GM18907 (cell line): ENCODE data around the gene WBP2.
"Not testable (repeated sequence)": the region's sequence is repeated elsewhere in the genome, so short reads cannot be mapped to it uniquely, and the experiment has no call there.

Experiments used
- ATAC-seq: cut with Tn5 transposase; IDR thresholded peaks from one replicate; pipeline ENCODE4 v1.9.1; 2021; ENCODE audit warnings: mild to moderate bottlenecking, moderate library complexity; ENCODE audit not compliant: unreplicated experiment

Gene WBP2

DNA sequence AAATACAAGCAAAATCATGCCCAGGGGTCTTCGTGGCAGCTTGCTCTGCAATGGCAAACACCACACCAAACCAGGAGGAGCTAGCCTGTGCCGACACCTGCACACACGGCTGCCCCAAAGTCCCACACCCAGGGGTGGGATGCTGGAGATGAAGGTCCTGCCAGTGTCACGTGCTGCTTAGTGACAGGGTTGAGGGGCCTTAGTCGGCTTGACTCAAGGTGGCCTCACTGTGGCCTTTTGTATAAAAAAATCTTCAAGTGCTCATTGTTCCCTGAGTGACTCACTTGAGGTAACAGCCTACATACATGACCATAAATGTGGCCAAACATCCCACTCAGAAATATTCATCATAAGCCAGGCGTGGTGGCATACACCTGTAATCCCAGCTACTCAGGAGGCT, 34.3 kb upstream of the WBP2 start:
- ATAC-seq: no peak

DNA sequence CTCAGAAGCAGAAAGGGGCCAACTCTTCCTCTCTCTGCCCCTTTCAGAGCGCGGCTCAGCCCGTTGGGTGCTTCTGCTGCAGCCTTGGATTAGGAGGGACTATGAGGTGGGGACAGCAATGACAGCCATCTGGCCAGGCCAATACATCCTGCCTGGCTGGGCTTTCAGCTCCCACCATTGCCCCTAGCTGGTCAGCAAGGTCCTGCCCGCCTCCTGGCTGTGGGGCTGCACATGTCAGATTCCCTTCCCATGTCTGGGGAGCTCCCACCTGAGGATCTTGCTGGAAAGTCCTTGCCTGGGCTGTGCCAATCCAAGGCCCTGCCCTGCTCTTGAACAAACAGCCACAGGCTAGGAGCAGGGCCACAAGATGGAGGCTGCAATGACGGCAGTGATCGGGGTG, 33.3 kb upstream of the WBP2 start:
- no peak for ATAC-seq

DNA sequence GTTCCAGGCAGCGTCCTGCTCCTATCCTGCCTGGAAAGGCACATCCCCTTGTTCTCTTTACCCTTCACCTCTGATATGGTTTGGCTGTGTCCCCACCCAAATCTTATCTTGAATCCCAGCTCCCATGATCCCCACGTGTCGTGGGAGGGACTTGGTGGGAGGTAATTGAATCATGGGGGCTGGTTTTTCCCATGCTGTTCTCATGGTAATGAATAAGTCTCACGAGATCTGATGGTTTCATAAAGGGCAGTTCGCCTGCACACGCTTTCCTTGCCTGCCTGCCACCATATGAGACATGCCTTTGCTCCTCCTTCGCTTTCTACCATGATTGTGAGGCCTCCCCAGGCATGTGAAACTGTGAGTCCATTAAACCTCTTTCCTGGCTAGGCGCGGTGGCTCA, 30.7 kb upstream of the WBP2 start:
- not testable (repeated sequence) for ATAC-seq

DNA sequence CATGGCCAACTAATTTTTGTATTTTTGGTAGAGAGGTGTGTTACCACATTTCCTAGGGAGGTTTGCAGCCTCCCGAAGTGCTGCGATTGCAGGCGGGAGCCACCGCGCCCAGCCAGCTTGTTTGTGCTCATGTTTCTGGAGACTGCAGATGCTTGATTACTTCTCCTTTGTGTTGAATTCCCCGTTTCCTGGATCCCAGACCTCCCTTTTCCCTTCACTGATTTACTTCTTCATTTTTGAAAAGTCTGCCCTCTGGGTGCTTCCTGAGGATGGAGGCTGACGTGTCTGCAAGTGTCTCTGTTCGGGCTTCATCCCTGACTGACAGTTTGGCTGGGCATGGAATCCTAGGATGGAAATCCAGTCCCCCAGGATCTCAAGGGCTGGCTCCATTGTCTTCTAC, 30.3 kb upstream of the WBP2 start:
- ATAC-seq: no peak

DNA sequence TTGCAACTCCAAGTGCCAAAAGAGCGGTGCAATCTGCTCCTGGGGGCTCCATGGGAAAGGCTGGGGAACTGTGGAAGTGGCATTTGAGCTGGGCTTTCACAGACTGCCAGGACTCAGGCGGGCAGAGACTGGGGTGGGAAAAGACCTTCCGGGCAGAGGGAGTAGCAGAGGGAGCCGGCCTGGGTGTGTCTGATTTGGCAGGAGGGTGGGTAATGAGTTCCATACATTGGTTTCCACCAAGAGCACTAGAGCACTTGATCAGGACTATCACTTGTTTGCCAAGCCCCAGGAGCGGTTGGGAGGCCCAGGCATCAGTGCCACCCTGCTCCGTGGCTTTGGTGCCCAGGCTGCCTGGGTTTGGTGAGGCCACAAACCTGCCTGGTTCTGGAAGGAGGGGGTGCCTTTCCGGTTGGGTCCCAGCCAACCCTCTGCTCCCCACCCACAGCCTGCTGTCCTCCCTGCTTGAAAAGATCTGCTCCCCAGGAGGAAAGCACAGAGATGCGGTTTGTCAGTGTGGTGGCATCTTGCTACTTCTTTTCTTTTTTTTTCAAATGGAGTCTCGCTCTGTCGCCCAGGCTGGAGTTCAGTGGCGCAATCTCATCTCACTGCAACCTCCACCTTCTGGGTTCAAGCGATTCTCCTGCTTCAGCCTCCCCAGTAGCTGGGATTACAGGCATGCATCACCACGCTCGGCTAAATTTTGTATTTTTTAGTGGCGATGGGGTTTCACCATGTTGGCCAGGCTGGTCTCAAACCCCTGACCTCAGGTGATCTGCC, 26.7 kb upstream of the WBP2 start:
- no peak for ATAC-seq

DNA sequence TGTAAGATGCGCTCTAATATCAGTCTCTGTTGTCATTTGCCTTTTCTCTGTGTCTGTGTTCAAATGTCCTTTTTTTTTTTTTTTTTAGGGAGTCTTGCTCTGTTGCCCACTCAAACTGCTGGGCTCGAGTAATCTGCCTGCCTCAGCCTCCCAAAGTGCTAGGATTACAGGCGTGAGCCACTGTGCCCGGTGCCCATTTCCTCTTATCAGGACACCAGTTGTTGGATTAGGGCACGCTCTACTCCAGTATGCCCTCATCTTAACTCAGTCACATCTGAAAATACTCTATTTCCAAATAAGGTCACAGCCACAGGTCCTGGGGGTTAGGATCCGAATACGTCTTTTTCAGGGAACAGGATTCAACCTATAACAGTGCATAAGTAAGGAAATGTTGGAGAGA, 25.1 kb upstream of the WBP2 start:
- ATAC-seq: no peak

DNA sequence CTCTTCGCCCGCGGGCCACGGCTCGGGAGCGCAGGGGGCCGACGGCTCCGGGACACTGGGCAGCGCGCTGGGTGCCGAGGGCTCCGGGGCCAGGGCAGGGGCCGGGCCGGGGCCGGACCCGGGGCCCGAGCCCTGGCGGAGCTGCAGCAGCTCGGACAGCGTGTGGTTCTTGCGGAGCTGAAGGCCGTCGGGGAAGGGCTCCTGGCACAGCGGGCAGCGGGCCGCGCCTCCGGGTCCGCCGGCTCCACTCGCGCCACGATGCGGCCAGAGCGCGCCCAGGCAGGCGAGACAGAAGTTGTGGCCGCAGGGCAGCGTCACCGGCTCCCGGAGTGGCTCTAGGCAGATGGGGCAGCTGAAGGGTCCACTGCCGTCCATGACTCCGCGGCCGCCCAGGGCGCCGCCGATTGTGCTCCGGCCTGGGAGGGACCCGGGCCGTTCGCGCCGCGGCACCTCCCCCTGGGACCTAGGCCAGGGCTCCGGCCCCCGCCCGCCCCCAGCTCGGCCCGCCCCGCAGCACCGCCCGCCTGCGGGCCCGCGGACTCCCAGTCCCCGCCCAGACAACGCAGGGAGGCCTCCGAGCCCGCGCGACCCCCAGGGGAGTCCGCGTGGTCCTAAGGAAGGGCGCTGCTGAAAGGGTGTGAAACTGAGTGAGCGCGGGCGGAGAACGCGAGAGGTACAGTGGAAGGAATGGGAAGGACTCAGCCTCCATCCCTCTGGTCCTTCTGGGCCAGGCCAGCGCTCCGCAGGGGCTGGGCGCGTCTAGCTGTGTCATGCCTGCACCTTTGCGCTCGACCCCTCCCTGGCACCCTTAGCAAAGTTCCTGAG, 23.3 kb upstream of the WBP2 start, which contains the start of gene TRIM47:
Gene TRIM47 (minus strand): TSS at position 408 of the 825 bp plus-strand sequence. CDS start 33 bp downstream, at position 375.
- no peak for ATAC-seq

DNA sequence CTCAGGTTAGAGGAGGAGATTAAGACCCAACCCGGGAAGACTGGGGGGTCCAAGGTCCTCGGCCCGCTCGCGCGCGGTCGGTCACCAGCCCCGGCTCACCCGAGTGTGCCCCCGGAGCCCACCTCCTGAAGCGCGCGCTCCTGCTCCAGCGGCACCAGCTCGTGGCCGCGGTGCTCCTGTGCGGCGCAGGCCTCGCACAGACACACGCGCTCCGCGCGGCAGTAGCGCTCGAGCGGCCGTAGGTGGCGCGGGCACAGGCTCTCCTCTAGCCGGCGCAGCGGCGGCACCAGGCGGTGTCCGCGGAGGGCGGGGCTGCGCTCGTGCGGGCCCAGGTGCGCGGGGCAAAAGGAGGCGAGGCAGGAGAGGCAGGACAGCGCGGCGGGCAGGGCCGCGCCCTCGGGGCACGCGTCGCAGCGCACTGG, 22.6 kb upstream of the WBP2 start:
- ATAC-seq: no peak

DNA sequence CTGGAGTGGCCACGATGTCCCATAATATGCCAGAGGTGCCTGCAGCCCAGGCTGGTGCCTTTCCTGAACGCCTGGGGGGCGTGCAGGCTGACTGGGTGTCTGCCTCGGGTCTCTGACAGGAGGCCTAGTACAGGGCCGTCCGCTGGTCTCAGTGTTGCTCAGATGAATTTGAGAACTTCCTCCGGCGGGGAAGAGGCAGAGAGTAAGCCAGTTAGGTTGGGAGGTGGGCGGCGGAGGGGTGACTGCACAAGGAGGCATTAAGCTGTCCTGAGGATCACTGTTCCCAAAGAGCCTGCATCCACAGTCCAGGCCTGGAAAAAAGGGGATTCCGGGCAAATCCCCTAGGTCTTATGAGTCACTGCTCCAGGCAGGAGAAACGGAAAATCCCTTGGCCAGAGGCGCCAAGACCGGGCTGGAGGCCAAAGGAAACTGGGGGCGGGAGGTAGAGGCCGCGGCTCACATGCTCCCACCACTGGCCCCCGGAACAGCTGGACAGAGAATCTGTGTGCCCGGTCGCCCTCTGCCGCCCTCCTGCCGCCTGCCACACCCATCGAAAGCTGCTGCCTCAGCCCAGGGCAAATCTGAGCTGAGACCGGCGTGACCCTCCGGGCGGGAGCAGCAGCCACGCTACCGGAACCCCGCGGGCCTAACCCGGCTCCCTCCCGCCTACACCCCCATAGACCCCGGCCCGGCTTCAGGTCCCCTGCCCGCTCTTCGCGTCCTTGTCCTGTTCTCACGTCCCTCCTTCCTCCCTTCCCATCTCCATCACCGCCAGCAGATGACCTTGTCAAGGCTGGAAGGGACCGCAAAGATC, 22.0 kb upstream of the WBP2 start:
- ATAC-seq: no peak

DNA sequence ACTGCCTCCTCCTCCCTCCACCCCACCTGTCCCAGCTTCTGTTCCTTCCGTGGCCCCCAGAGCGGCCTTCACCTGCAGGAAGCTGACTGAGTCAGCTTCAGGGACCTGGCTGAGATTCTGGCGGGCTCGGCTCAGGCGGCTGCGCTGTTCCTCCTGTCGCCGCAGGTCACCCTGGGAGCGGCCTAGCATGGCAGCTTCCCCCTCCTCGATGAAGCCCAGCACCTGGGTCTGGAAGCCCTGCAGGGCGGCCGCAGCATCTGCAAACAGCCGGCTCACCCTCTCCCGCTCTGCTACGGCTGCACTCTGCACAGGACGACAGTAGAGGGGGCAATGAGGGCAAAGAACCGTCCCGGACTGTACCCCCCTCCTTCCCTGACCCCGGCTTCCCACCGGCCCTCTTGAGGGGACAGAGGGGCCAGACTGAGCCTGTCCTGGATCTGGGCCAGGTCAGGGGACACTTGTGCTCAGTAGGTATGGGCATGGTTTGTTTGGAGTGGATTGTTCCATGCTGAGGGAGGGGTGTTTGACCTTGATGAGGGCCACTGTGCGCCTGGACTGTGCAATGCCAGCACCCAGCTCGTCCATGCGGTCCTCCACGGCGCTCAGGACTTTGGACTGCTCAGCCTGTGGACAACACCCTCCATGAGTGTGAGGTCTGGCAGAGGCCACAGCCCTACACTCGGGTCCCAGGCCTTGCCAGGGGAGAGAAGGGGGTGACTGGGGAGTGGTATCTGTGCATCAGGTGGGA, 21.2 kb upstream of the WBP2 start:
- ATAC-seq: no peak

DNA sequence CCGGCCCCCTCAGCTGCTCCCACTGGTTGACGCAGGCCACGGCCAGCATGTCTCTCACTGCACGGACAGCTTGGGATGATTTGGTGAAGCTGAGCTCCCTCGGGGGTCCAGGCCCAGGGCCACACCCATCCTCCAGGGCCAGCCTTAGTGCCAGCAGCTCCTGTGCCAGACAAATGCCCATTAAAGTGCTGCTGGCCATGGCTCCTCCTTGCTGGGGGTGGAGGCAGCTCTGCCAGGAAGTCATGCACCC, 20.7 kb upstream of the WBP2 start:
- ATAC-seq: no peak

DNA sequence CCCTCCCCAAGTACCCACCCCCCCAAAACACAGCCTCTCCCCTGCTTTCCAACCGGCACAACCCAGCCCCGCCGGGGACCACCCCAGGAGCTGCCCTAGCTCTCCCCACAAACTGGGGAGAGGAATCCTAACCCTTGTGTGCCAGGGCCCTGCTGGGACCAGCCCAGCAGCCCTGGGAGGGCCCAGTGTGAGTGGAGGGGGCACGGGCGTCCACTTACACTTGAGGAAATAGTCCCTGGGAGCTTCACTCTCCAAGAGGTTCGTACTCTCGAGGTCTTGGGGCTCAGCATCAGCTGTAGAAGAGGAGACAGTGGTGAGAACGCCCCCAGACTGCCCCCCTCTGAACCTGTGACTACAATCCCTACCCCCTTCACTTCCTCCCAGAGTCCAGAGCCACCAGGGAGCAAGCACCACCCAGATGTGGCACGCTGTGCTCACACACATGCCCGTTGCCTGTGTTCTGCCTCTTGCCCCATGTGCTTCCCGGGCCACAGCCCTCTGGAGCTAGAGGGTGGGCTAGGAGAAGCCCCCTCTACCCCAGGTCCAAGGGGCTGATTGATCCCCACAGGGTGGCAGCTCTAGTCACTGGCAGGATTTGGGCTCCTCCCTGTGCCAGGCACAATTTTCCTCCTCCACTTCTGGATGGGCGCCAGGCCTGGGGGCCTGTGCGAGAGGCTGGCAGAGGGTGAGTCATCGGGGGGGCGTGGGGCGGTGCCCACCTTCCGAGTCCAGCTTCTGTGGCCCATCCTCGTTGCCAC, 20.2 kb upstream of the WBP2 start:
- no peak for ATAC-seq

DNA sequence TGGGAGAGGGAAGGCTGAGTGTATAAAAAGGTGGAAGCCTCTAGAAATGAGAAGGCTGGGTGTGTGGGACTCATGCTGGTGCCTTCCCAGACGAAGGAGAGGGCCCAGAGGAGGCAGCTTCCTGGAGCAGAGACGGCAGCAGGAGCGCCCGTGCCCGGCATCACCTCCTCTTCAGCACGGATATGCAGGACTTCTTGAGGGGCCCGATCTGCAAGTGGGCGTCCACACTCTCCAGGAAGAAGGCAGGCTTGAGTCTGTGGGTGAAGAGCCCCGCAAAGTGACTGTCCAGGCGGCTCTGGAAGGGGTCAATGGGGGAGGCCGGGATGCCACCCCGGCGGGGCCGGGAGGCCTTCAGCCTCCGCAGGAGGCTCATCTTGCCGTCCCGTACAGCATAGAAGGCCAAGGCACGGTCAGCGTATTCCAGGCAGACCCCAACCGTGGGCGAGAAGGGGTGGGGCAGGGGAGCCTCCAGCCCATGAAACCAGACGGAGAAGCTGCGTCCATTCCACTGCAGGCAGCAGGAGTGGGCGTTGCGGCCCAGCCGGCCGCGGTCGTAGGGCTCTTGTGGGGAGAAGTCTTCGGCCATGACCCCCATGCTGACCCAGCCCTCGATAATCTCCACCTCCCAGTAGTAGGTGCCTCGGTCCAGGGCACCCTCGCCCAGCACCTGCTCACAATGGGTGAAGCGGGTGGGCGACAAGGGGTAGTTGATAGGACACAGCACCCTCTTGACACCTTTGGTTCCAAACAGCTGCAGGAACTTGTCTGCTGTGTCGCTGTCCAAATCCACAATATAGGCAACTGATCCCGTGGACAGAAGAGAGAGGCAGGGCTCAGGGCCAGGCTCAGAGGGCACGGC, 19.4 kb upstream of the WBP2 start:
- no peak for ATAC-seq

DNA sequence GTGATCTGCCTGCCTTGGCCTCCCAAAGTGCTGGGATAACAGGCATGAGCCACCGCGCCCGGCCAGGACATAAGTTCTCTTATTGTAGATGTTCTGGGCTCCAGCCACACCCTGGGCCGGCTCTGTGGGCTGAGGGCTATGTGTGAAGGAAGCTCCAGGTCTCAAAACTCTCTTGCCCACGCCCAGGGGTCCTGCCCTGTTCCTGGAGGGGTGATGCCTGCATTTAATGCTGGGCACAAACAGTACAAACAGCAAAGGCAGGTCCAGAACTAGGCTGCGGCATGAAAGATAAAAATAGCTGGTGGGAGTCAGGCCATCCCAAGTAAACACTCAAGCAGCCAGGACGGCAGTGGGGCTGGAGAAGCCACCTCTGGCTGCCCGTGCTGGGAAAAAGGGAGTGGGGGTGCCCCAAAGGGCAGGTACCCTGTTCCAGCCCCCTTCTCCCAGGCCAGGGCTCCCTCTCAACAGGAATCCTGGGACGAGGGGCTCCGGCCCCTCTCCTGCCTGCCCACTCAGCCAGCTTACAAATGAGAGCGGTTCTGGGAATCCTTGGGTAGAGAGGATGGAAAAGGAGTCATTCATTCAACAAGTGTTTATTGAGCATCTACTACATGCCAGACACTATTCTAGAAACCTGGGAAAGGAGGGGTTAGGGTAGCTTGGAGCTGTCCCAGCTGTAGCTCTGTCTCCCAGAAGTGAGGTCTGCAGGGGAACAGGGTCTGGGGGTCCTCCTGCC, 18.6 kb upstream of the WBP2 start:
- no peak for ATAC-seq

DNA sequence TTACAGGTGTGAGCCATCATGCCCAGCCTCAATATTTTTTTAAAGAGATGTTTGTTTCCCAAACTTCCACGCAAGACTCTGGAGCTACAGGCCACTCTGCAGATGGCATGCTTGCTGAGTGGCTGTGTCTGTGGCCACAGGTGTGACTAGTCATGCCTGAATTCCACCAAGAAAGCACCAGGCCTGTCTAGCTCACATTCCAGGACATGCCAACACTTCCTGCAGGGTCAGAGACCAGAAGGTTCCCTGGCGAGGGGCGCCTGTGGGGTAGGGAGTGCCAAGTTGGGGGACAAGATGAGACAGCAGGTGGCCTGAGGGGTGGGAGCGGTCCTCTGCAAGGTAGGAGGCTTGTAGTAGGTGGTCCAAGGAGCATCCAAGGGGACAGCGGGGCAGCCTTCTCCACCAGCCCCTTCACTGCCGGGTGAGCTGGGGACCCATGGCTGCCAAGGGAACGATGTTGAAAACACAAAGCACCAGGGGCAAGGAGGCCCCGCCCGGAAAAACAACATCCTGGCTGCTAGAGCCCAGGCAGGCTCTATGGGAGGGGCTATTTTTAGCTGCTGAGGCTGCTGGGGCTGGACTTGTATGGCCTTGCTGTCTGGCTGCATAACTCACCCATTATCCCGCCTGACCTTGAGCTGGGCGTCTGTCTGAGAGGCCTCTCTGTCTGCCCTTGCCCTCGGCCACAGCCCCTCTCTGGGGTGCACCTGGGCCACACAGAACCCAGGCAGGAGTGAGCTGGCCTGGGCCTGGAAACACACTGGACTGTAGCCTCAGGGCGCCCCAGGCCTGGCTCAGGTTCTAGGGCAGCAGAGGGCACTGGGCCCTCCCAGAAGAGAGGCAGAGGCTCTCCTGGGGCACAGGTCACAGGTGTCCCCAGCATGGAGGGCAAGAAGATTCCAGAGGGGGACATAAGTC, 17.6 kb upstream of the WBP2 start:
- no peak for ATAC-seq

DNA sequence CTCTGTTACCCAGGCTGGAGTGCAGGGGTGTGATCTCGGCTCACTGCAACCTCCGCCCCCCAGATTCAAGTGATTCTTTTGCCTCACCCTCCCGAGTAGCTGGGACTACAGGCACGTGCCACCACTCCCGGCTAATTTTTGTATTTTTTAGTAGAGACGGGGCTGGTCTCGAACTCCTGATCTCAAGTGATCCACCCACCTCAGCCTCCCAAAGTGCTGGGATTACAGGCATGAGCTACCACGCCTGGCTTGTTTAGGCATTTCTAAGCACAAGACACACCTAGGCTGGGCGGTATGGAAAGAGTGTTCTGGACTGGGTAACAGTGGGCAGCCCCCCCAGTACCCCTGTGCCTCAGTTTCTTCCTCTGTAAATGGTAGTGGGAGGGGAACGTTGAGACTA, 15.1 kb upstream of the WBP2 start:
- ATAC-seq: not testable (repeated sequence)

DNA sequence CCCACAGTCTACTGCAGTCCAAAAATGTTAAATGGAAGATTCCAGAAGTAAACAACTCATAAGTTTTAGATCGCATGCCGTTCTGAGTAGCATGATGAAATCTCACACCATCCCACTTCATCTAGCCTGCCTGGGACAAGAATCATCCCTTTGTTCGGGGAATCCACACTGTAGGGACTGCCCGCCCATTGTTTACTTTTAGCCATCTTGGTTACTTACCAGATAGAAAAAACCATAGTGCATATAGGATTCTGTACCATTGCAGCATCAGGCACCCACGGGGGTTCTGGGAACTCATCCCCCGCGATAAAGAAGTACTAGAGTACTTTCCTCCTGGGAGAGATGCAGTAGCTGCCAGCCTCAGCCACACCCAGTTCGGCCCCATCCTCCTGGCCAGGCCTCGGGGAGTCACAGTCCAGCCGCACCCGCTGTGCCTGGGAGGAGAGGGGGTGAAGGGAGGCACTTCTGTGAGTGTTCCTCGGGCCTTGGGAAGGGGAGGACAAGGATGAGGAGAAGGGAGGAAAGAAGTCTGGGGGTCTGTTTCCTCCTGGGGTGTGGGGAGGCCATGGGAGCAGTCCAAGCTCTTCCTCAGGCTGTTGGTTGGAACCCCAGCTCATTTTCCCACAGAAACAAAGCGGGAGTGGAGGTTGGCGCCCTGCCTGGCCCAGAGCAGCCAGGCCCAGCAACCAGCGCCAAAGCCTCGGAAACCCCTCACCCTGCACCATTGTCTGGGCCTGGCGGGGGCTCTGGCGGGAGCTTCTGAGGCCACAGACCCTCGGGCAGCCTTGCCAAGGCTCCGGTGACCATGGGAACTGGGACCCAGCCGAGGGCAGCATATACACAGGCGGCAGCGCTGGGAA, 14.4 kb upstream of the WBP2 start:
- ATAC-seq: no peak
